IgD-negative memory B cell (primary cell): ENCODE measurements around the gene YIPF3. TPM values are rescaled to one million over a fixed set of nuclear protein-coding genes. Genes with fewer than 3 reads are reported as not detected.

ENCODE experiments used
- H3K27ac Mint-ChIP-seq, 3 donors: one replicate each; pipeline ENCODE4 v1.8.0; 2020 to 2022; ENCODE audit warnings: mild to moderate bottlenecking in 3 of 3, mixed read lengths in 3 of 3, moderate library complexity in 1 of 3
- H3K27me3 Mint-ChIP-seq: one replicate; pipeline ENCODE4 v1.8.0; 2021; ENCODE audit warnings: mixed read lengths
- H3K36me3 Mint-ChIP-seq: one replicate; pipeline ENCODE4 v1.8.0; 2020; ENCODE audit warnings: mild to moderate bottlenecking, mixed read lengths
- H3K4me1 Mint-ChIP-seq, 3 donors: one replicate each; pipeline ENCODE4 v1.8.0; 2020 to 2022; ENCODE audit warnings: mixed read lengths in 3 of 3, mild to moderate bottlenecking in 1 of 3
- H3K4me3 Mint-ChIP-seq, 4 donors: one replicate each; pipeline ENCODE4 v1.8.0; 2020 to 2022; ENCODE audit warnings: mild to moderate bottlenecking in 4 of 4, mixed read lengths in 4 of 4, moderate library complexity in 3 of 4
- H3K9me3 Mint-ChIP-seq, 3 donors: one replicate each; pipeline ENCODE4 v1.8.0; 2020 to 2021; ENCODE audit warnings: mixed read lengths in 3 of 3, mild to moderate bottlenecking in 1 of 3
- polyA plus RNA-seq: library from polyadenylated mRNA; unstranded; fragments of 300-500 nt; fragmentation: Illumina TruSeq; gene quantifications from one replicate; pipeline ENCODE4 v1.2.3, GENCODE V29; 2021

YIPF3 gene
- polyA plus RNA-seq, 1 donor from 2014 or later, result 87.2 TPM

GRCh38 chr6:43490523-43490939, 26.2 kb downstream of the YIPF3 start:
- Mint-ChIP-seq H3K4me3 (no peak overlapping the region), H3K4me1 (peaks cover 0 to 9% (median 5%) of the 10 kb centered on the region in 3 donors), H3K36me3 (peaks cover 4% of the 10 kb centered on the region), H3K27ac (peak overlapping the region in 1 of 3 donors; percentile 51), H3K27me3 (no peaks in the 10 kb centered on the region), H3K9me3 (no peaks in the 10 kb centered on the region)

GRCh38 chr6:43489277-43490072, 27.3 kb downstream of the YIPF3 start:
- no peaks in the 10 kb centered on the region for H3K27me3 Mint-ChIP-seq
- H3K4me3 Mint-ChIP-seq, result no peak overlapping the region
- peak overlapping the region in 1 of 3 donors; percentile 51 for H3K27ac Mint-ChIP-seq
- H3K36me3 Mint-ChIP-seq, result peaks cover 4% of the 10 kb centered on the region
- H3K9me3 Mint-ChIP-seq, result no peaks in the 10 kb centered on the region
- peaks cover 0 to 8% (median 6%) of the 10 kb centered on the region in 3 donors for H3K4me1 Mint-ChIP-seq

GRCh38 chr6:43488667-43489276, 28.0 kb downstream of the YIPF3 start:
- peaks cover 4% of the 10 kb centered on the region for H3K36me3 Mint-ChIP-seq
- H3K4me3 Mint-ChIP-seq, result no peak overlapping the region
- no peaks in the 10 kb centered on the region for H3K9me3 Mint-ChIP-seq
- H3K27me3 Mint-ChIP-seq, result no peaks in the 10 kb centered on the region
- no peak overlapping the region for H3K27ac Mint-ChIP-seq
- H3K4me1 Mint-ChIP-seq, result peaks cover 0 to 8% (median 6%) of the 10 kb centered on the region in 3 donors

- Mint-ChIP-seq H3K27me3 (no peaks in the 10 kb centered on the region), H3K9me3 (no peaks in the 10 kb centered on the region), H3K4me1 (peaks cover 22 to 40% (median 30%) of the 10 kb centered on the region in 3 donors), H3K36me3 (no peaks in the 10 kb centered on the region), H3K27ac (peak overlapping the region in 1 of 3 donors; percentile 54), H3K4me3 (peak overlapping the region in 1 of 4 donors; percentile 54)
These were observed 35.0 kb downstream of the YIPF3 start for GRCh38 chr6:43481591-43482236.

GRCh38 chr6:43481075-43481474, 35.7 kb downstream of the YIPF3 start:
- peak overlapping the region in 2 of 3 donors; percentile 19 to 76 for H3K27ac Mint-ChIP-seq
- peaks cover 24 to 42% (median 30%) of the 10 kb centered on the region in 3 donors for H3K4me1 Mint-ChIP-seq
- H3K36me3 Mint-ChIP-seq, result no peaks in the 10 kb centered on the region
- peak overlapping the region in 1 of 4 donors; percentile 40 for H3K4me3 Mint-ChIP-seq
- H3K9me3 Mint-ChIP-seq, result no peaks in the 10 kb centered on the region
- H3K27me3 Mint-ChIP-seq, result no peaks in the 10 kb centered on the region

- H3K27me3 Mint-ChIP-seq, result no peaks in the 10 kb centered on the region
- H3K36me3 Mint-ChIP-seq, result no peaks in the 10 kb centered on the region
- peak overlapping the region; percentile 90 to 99 (median 94) for H3K27ac Mint-ChIP-seq
- peak overlapping the region; percentile 90 to 99 (median 95) for H3K4me3 Mint-ChIP-seq
- no peaks in the 10 kb centered on the region for H3K9me3 Mint-ChIP-seq
- H3K4me1 Mint-ChIP-seq, result peaks cover 23 to 38% (median 24%) of the 10 kb centered on the region in 3 donors
These were observed 38.7 kb downstream of the YIPF3 start for GRCh38 chr6:43478008-43478372.

GRCh38 chr6:43477235-43478007, 39.3 kb downstream of the YIPF3 start, which contains the start of gene TJAP1:
Gene TJAP1 (plus strand): TSS chr6:43477570. CDS start chr6:43499002, 21,432 bp downstream.
- Mint-ChIP-seq H3K4me3 (peak within 1 kb of the TSS; percentile 90 to 99 (median 95)), H3K27me3 (no peaks in the 10 kb centered on the region), H3K36me3 (no peaks in the 10 kb centered on the region), H3K4me1 (peaks cover 23 to 38% (median 23%) of the 10 kb centered on the region in 3 donors), H3K27ac (peak within 1 kb of the TSS; percentile 90 to 99 (median 94)), H3K9me3 (no peaks in the 10 kb centered on the region)

- H3K36me3 Mint-ChIP-seq, result no peaks in the 10 kb centered on the region
- peaks cover under 1% of the 10 kb centered on the region for H3K27me3 Mint-ChIP-seq
- H3K4me1 Mint-ChIP-seq, result peaks cover 19 to 34% (median 21%) of the 10 kb centered on the region in 3 donors
- no peaks in the 10 kb centered on the region for H3K9me3 Mint-ChIP-seq
- H3K27ac Mint-ChIP-seq, result peak overlapping the region; percentile 90 to 99 (median 94)
- H3K4me3 Mint-ChIP-seq, result peak overlapping the region; percentile 90 to 99 (median 95)
These were observed 40.0 kb downstream of the YIPF3 start for GRCh38 chr6:43476746-43477145.

- Mint-ChIP-seq H3K4me3 (peak overlapping the region in 1 of 4 donors; percentile 75), H3K27ac (peak overlapping the region in 1 of 3 donors; percentile 10), H3K27me3 (peaks cover 7% of the 10 kb centered on the region), H3K36me3 (no peaks in the 10 kb centered on the region), H3K9me3 (no peaks in the 10 kb centered on the region), H3K4me1 (peaks cover 19 to 29% (median 23%) of the 10 kb centered on the region in 3 donors)
These were observed 41.2 kb downstream of the YIPF3 start for GRCh38 chr6:43475516-43475915.

GRCh38 chr6:43472515-43472914, 44.2 kb downstream of the YIPF3 start:
- Mint-ChIP-seq H3K4me3 (no peak overlapping the region), H3K4me1 (peaks cover 9 to 10% (median 10%) of the 10 kb centered on the region in 3 donors), H3K36me3 (no peaks in the 10 kb centered on the region), H3K9me3 (no peaks in the 10 kb centered on the region), H3K27me3 (peaks cover 18% of the 10 kb centered on the region), H3K27ac (no peak overlapping the region)

- peak overlapping the region in 1 of 3 donors; percentile 2 for H3K27ac Mint-ChIP-seq
- peaks cover 0 to 2% (median 0%) of the 10 kb centered on the region in 3 donors for H3K4me1 Mint-ChIP-seq
- H3K9me3 Mint-ChIP-seq, result no peaks in the 10 kb centered on the region
These were observed 45.3 kb downstream of the YIPF3 start for GRCh38 chr6:43471399-43471798.

GRCh38 chr6:43469947-43470346, 46.8 kb downstream of the YIPF3 start:
- Mint-ChIP-seq H3K36me3 (no peaks in the 10 kb centered on the region), H3K27ac (no peak overlapping the region), H3K9me3 (no peaks in the 10 kb centered on the region), H3K4me3 (no peak overlapping the region), H3K27me3 (peaks cover 22% of the 10 kb centered on the region), H3K4me1 (peaks cover 0 to 2% (median 0%) of the 10 kb centered on the region in 3 donors)

More at GRCh38 chr6:43471399-43471798, 45.3 kb downstream of the YIPF3 start:
- Mint-ChIP-seq H3K27me3 (peaks cover 22% of the 10 kb centered on the region), H3K4me3 (no peak overlapping the region), H3K36me3 (no peaks in the 10 kb centered on the region)

GRCh38 chr6:43468748-43469681, 47.7 kb downstream of the YIPF3 start:
- H3K4me1 Mint-ChIP-seq, result peaks cover 0 to 2% (median 0%) of the 10 kb centered on the region in 3 donors
- H3K36me3 Mint-ChIP-seq, result no peaks in the 10 kb centered on the region
- H3K27ac Mint-ChIP-seq, result no peak overlapping the region
- H3K9me3 Mint-ChIP-seq, result no peaks in the 10 kb centered on the region
- H3K4me3 Mint-ChIP-seq, result no peak overlapping the region
- peaks cover 22% of the 10 kb centered on the region for H3K27me3 Mint-ChIP-seq
